ENCODE measurements around the gene MYCBPAP.

DNA sequence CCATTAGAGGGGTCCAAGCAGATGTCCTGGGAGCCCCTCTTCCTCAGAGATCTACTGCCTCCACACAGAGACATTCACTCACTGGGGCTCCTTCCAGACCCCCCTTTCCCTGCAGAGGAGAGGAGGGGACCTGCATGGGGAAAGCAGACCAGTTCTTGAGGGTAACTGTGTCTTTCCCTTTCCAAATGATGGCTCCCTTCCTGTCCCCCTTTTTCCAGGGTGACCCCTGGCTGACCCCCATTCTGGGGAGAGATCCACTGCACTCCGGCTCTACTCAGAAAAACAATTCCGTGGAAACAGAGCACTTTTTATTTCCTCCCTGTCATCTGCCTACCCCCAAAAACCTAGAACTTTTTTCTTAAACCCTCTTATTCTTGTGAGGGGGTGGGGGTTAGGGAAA is 58.6 kb downstream of the MYCBPAP start:
- no peak for TF ChIP-seq POLR2A (IDR thresholded peaks at IDR 0.05)
- TF ChIP-seq, protein P1, sequence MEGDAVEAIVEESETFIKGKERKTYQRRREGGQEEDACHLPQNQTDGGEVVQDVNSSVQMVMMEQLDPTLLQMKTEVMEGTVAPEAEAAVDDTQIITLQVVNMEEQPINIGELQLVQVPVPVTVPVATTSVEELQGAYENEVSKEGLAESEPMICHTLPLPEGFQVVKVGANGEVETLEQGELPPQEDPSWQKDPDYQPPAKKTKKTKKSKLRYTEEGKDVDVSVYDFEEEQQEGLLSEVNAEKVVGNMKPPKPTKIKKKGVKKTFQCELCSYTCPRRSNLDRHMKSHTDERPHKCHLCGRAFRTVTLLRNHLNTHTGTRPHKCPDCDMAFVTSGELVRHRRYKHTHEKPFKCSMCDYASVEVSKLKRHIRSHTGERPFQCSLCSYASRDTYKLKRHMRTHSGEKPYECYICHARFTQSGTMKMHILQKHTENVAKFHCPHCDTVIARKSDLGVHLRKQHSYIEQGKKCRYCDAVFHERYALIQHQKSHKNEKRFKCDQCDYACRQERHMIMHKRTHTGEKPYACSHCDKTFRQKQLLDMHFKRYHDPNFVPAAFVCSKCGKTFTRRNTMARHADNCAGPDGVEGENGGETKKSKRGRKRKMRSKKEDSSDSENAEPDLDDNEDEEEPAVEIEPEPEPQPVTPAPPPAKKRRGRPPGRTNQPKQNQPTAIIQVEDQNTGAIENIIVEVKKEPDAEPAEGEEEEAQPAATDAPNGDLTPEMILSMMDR (IDR thresholded peaks at IDR 0.05): no peak

Measured in lower leg skin (tissue), 3 donors.